Epidermal melanocyte (primary cell): ENCODE measurements around the gene SLC6A19.

Experiments
- DNase-seq: peaks from one replicate; pipeline ENCODE4 v3.0.0; 2011; ENCODE audit warnings: low spot score; ENCODE audit not compliant: insufficient read length

Gene SLC6A19

GRCh38 chr5:1242733-1243486 lies 41.5 kb downstream of the SLC6A19 start:
- no peak for DNase-seq

DNA sequence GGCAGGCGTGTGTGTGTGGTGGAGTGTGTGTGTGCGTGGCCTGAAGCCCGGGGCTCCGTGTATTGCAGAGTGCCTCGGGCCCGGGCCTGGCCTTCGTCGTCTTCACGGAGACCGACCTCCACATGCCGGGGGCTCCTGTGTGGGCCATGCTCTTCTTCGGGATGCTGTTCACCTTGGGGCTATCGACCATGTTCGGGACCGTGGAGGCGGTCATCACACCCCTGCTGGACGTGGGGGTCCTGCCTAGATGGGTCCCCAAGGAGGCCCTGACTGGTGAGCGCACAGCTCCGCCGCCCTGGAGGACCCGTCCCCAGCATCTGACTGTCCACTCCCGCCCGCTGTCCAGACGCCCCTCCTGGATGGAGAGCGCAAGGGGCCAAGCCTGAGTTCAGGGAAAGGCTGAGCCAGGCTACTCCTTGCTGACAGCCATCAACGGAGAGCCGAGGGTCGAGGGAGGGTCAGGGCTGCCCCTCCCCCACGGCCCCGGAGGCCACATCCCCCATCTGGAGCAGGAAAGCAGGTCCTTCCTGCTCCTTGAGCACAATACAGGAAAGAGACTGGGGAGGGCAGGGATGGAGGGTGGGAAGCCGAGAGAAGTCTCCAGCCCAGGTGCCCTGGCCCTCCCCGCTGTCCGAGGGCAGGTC lies 42.2 kb downstream of the SLC6A19 start:
- no peak for DNase-seq

- no peak for DNase-seq
Measured at GRCh38 chr5:1244255-1244654, 42.9 kb downstream of the SLC6A19 start.

GRCh38 chr5:1244976-1245375 lies 43.6 kb downstream of the SLC6A19 start:
- no peak for DNase-seq

DNA sequence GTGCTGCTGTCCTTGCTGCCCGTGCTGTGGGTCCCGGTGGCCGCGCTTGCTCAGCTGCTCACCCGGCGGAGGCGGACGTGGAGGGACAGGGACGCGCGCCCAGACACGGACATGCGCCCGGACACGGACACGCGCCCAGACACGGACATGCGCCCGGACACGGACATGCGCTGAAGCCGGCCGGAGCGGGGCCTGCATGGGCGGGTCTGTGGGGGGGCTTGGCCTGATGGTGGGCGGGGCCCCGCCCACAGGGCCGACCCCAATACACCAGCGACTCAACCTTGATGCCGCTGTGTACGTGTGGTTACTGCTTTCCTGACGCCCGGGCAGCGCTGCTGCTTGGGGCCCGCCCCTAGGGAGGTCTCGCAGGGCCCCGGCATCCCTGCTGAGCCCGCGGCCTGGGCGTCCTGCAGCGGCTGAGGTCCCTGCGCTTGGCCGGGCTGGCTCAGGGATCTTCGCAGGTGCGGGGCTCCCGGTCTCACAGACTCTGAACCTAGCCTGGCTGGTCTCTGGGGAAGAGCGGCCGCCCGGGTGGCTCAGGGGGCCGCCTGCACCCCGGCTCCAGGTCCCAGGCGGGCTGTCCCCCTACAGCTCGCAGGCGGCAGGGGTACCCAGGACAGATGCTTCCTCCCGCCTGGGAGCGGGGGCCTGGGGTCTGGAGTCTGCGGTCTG lies 44.6 kb downstream of the SLC6A19 start:
- DNase-seq: no peak

DNA sequence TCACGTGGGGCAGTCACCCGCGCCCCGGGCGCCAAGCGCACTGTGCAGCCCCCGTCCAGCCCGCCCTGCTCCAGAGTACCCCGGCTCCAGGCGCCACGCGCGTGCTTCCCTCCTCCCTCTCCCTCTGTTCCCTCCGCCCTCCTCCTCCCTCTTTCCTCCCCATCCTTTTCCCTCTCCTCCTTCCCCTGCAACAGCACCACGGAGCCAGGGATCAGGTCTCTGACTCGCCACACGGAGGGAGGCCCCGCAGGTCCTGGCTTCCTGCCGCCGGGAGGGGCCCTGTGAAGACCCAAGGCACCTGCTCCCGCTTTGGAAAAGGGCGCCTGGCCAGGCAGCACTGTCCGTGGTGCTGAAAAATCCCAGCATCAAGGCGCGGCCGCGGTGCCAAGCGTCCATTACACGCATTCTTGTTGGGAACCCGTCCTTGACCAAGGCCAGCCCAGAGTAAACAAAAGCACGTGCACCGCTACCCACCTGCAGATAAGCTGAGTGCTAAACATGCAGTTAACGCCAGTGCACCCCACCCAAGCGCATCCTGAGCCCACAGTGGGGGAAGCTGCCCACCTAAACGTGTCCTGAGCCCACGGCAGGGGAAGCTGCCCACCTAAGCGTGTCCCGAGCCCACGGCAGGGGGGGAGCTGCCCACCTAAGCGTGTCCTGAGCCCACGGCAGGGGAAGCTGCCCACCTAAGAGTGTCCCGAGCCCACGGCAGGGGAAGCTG lies 45.5 kb downstream of the SLC6A19 start:
- DNase-seq: no peak

DNA sequence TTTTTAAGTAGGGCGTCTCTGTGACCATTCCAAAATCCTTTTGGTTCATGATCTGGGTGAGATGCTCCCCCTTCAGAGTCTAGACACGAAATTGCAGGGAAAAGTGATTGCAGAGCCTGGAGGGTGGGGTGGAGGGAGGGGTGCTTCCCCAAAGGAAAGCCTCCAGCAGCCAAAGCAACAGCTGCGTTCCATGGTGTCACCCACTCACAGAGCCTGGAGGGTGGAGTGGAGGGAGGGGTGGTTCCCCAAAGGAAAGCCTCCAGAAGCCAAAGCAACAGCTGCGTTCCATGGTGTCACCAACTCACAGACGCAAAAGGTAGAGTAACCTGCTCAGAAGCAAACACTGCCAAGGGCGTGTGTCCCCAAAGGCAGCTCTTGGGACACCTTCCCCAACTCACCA lies 46.4 kb downstream of the SLC6A19 start:
- DNase-seq: no peak

DNA sequence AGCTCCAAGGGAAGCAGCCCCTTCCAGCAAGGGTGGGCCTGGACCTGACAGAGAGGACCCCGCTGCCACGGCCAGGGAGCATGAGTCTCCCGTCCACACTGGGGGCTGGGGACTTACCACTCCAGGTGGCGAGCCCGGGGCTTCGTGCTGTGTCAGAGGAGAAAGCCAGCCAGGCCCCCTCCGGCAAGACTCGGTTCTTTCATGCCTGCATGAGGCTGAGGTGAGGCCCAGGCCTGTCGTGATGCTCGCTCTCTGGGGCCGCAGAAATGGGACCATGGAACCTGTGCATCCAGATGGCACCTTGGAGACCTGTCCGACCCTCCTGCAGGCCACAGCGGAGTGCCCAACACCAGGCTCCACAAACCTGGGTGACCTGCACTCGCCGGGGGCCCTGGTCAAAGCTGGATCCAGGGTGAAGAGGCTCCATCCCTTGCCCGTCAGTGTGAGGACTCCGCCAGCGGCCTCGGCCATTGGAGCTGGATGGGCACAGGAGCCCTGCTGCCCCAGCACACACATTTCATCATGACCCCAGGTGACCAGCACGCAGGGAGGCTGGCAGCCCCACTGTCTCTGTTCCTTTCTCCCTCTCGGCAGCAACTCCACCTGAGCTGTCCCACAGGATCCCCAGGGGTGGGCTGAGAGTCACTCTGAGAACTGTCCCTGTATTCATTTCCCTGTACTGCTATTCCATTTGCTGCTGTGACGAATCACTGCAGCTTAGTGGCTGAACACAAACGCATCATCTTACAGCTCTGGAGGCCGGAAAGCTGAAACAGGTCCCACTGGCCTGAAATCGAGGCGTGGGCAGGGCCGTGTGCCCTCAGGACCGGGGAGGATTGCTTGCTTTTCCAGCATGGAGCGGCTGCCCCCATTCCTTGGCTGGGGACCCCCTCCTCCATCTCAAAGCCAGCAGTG lies 48.2 kb downstream of the SLC6A19 start:
- DNase-seq: no peak

- DNase-seq: no peak
Measured at GRCh38 chr5:1251678-1252580, 50.5 kb downstream of the SLC6A19 start.

GRCh38 chr5:1252681-1253080 lies 51.3 kb downstream of the SLC6A19 start:
- no peak for DNase-seq

GRCh38 chr5:1253456-1254105 lies 52.2 kb downstream of the SLC6A19 start:
- no peak for DNase-seq

GRCh38 chr5:1254196-1254595 lies 52.8 kb downstream of the SLC6A19 start:
- no peak for DNase-seq

DNA sequence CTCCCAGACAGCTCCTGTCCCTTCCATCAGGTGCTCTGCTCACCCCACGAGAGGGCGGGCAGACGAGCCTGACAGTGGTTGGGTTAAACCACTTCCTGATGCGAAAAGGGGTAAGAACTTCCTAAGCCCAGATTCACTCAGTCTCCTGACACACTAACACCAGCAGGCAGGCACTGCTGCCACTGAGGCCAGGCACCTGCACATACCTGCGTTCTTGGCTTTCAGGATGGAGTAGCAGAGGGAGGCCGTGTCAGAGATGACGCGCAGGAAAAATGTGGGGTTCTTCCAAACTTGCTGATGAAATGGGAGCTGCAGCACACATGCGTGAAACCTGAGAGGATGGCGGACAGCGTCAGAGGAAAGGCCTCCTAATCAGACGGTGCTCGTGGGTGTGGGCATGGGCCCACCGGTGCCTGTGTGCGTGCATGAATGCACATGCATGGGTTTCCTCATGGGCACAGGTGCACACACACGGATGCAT lies 53.7 kb downstream of the SLC6A19 start:
- no peak for DNase-seq

DNA sequence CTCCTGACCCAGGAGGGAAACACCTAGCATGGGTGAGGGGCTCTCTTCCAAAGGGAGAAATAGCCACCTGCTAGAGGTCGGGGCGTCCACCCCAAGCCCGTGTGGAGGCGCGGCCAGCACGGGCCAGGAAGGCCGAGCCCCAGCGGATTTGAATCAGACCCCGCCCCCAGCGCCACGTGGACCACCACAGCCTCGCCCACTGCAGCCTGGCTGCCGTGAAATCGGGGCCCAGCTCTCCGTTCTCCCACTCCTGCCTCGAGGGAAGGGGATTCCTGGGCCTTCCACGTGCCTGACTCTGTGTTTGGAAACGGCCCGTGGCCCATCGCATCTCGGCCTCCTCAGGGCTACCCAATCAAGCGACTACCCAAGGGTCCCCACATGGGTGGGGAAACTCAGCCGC lies 55.4 kb downstream of the SLC6A19 start:
- DNase-seq: no peak

DNA sequence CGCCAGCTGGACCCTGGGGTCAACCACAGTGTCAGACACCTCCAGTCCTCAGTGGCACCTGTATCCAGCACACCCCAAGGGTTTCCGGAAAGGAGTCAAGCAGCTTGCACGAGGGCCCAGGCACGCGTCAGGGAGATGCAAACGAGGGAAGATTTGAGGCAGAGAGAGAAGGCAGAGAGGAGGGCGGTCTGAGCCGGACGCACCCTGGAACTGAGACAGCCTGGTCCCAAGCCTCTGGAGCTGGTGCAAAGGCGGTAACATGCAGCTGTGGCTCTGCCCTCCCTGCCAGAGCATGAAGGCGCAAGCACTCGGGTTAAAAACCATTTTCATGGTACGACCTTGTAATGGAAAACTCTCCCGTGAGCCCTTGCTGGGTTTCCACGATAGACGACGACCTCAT lies 56.0 kb downstream of the SLC6A19 start:
- DNase-seq: no peak

- DNase-seq: no peak
Measured at GRCh38 chr5:1257841-1258240, 56.4 kb downstream of the SLC6A19 start.

GRCh38 chr5:1259806-1260480 lies 58.5 kb downstream of the SLC6A19 start:
- no peak for DNase-seq

- DNase-seq: no peak
Measured at GRCh38 chr5:1261643-1262042, 60.2 kb downstream of the SLC6A19 start.

DNA sequence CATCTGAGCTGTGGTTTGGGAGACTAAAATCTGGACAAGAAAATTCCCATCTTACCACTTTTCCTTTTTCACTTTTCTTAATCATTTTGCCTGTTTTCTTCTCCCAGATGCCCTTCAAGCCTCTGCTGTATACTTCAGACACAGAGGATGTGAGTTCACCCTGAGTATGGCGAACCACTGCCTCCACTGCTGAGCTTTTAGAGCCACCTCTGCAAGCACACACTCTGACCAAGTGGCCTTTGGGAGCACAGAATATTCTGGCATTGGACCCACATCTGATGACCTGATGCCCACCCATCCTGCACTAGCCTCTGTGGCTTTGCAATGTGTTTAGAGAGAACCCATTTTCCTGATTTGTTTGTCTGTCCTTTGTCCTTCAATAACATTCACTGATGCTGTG lies 61.0 kb downstream of the SLC6A19 start:
- DNase-seq: no peak
